ENCODE measurements around the gene HEXB.

The HEXB gene

DNA sequence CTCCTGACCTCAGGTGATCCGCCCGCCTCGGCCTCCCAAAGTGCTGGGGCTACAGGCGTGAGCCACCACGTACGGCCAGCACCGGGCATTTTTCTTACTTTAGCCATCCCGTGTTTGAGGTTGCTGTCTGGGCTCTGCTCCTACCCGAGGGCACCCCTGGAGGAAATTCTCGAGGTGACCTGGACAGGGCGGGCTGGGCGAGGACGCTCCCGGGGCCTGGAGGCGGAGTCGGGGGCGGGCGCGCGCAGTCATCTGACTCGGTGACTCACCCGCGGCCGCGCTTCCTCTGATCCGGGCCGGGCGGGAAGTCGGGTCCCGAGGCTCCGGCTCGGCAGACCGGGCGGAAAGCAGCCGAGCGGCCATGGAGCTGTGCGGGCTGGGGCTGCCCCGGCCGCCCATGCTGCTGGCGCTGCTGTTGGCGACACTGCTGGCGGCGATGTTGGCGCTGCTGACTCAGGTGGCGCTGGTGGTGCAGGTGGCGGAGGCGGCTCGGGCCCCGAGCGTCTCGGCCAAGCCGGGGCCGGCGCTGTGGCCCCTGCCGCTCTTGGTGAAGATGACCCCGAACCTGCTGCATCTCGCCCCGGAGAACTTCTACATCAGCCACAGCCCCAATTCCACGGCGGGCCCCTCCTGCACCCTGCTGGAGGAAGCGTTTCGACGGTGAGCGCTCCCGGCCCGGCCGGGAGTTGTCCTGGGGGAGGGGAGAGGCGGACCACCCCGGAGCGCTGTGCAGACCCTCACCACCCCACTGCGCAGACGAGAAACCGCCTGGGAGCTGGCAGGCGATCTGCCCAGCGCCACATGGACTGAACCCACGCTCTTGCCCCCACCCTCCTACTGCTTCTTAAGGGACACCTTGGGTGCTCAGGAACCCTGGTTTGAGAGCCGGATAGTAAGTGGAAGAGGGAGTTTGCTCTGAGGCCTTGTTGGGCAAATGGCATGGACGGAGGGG is at the start of gene HEXB:
TSS of gene HEXB (plus strand) at position 334 of the 952 bp plus-strand sequence. CDS start at position 362, 28 bp downstream.
- DNase-seq (ENCODE audit: low spot score), result peak; percentile 76
- FAIRE-seq, result no peak

DNA sequence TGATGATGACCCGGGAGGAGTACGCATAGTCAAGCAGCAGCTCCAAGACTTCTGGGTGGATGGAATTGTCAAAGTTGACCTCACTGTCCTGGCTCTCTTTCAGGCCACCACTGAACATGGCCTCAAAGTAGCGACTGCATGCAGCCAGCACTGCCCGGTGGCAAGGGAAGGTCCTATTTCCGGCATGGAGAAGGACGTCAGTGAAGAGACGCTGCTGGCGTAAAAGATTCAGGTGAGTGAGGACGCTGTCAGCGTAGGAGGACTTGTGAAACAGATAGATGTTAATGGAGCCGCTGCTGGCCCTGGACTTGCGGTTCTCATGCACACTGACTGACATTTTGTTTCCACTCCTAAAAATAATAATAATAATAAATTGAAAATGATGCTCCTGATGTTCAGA is 48.9 kb upstream of the HEXB start:
- FAIRE-seq, result no peak
- no peak for DNase-seq (ENCODE audit: low spot score)

DNA sequence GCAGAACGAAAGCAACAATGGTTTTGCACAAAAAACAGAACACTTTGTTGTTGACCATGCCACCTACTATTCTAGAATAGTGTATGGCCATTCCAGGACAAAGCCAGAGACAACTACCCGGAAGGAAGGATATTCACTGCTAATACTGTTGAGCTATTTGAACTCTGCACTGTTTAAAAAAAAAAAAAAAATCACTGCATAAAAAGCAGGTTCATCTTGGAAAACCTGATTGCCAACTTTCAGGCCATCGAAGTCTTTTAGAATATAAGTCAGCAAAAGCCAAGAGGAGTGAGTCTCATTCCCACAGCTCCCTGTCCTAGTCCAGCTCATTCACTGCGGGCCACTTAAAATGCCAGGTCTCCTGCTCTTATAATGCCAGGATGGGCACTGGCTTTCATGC is 48.5 kb upstream of the HEXB start:
- no peak for FAIRE-seq
- no peak for DNase-seq (ENCODE audit: low spot score)

DNA sequence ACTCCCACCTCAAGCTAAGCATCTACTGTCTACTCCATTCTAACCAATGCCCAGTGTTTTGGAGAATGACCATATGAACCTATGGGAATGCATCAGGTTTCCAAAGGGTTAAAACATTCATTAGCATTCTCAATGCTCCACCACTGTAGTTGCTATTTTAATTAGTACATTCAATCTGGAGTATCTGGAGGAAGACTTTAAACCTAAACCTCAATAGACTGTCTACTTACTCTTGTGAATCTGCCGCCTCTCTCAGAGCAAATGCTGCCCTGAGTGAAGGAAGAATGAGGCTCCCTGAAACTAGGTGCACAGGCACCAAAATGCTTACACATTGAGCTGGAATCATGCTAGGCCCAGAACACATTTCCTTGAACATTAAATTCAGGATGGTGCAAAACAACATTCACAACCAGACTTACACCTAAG is 46.5 kb upstream of the HEXB start:
- DNase-seq (ENCODE audit: low spot score) (no peak), FAIRE-seq (no peak)

DNA sequence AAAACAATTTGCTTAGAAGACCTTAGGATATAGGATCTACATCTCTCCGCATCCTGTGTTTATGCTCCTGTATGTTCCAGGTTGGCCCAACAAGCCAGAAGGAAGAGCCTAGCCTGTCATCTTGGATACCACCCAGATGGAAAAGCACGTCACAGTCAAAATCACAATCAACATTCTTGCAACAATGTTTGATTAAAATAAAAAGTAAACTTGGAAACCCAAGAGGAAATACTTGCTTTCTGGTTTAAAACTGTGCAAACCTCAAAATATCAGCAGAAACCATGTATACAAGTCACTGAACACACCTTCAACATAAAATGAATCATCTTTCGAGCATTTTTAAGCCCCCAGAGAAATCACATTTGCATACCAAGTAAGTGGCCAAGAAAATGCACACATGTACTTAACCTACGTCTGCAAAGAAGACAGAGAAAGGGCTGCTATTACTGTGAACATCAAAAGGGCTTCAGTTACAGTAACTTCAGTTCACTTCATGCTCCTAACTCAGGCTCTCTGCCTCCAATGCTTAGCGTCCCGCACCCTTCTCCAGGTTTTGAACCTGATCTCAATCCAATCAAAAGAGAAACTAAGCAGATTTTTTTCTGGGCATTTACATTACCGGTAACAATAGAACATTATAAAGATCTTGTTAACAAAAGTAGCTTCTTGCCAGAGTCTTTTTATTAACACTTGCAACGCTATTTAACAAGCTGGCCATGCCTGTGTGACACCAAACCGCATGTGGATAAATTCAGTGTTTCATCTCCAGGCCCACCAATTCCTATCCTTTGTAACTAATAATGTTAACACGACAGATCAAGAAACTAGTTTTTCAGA is 45.8 kb upstream of the HEXB start:
- FAIRE-seq (no peak), DNase-seq (ENCODE audit: low spot score) (no peak)

DNA sequence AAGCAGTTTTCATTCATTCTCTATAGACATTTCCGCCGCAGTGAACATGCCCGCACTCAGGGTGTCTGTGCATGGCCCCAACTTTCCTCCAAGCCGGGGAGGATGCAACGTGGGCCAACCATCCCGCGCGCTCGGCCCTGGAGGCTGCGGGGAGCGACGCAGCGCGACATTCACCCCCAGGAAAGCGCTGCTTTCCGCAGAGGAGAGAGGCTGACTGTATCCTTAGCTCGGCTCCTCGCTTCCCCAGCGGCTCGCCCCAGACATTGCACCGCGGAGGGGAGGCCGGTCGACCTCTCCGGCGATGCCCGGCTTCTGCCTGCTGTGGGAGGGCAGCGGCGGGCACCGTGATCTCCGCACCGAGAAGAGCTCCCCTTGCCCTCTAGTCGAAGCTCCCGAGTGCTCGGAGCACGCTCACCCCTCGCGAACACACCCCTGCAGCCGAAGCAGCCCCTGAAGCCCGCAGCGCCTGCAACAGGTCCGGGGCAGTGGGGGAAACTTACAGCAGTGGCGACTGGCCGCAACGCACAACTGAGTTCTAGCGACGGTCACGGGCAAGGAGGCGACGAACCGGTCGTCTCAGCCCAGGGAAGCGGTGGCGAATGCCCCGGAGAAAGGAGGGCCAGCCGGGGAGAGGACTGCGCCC is 45.1 kb upstream of the HEXB start:
- no peak for DNase-seq (ENCODE audit: low spot score)

DNA sequence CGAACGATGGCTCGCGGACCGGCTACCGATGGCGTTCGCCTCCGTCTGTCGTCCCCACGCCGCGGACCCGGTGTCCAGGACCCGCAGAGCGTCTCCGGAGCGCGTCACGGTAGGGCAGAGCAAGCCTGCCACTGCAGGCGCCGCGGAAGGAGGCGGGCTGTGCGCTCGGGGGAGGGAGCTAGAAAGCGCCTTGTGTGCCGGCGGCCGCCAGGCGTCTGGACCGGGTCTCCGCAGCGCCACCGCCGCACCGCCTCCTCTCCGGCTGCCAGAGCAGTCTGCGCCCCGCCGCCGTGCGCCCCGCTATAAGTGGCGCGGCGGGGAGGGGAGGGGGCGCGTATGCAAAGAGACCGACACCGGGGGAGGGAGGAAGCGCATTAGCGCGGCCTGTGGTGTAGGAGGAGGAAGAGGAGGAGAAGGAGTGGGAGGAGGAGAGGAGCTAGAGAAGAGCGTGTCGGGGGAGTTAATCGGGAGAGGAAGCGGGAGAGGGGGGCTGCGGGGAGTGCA is 44.5 kb upstream of the HEXB start, which contains the start of gene ENC1:
TSS of gene ENC1 (minus strand) at position 279 of the 504 bp plus-strand sequence. CDS start 4,243 bp downstream, outside the sequence.
- FAIRE-seq (peak; percentile 96), DNase-seq (ENCODE audit: low spot score) (peak; percentile 89)

More for the DNA sequence above, 45.1 kb upstream of the HEXB start:
- FAIRE-seq, result no peak

DNA sequence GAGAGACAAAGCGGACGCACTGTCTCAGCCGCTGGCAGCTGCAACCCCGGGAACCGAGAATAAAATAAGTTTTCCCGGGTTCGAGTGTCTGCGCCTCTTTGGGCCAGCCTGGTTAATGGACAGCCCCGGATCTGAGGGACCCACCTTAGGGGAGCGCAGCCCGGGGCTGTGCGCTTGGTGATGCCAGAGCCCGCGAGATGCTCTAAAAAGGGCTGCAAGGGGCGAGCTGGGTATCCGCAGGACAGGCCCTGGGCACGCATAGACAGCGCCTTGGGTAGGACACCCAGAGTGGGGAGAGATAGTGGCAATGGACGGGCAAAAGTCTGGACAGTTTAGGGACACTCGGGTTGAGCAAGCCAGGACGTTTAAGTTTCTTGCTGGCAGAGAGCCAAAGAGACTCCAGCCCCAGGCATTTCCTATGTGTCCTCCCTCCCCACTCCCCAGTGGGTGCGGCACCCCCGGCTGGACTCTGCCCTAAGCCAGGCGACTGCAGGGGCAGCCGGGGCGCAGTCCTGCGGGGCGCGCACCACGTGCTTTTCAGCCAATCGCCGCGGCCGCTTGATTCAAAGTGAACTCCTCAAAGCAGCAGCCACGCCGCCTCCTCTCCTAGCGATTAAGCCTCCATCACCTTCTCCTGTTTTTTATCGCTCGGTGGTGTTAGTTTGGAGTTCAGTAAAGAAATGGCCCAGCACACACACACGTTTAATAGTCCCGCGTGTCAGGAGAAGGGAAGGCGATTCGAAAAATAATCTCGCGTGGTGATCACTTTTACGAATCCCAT is 43.9 kb upstream of the HEXB start:
- FAIRE-seq, result no peak

DNA sequence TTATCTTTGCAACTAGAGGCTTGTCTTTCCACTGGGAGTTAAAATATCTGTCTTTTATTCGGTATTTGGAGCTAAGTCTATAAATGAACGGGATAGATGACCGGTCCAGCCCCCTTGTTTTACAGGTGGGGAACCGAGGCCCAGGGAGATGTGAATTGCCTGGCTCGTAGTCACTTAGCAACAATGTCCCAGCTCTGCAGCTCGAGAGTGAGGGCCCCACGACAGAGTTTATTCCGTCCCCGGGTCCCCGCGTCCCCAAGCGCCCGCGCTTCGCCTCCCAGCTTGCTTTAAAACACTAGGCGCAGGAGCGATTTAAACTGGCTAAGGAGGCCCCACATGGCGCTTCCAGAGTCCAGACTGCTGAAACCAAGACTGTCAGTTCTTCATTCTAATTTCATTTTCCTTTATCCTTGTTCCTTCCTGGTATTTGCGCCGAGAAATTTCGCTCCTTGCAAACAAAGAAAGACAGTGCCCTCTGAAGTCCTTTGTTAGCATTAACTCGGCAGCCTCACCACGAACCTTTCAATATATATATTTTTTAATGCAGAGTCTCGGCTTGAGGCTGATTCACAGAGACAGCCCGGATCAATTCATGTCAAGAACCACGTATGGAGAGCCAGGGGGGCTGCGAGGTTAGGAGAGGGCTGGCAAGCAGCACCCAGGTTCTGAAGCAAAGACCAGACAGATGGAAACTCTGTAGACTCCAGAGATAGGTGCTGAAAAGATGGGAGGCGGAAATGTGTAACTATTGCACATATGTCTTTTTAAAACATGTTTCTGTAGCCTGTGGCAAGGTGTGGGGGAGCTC is 43.1 kb upstream of the HEXB start:
- FAIRE-seq, result no peak

More for the DNA sequence above, 43.9 kb upstream of the HEXB start:
- DNase-seq (ENCODE audit: low spot score), result peak; percentile 44

DNA sequence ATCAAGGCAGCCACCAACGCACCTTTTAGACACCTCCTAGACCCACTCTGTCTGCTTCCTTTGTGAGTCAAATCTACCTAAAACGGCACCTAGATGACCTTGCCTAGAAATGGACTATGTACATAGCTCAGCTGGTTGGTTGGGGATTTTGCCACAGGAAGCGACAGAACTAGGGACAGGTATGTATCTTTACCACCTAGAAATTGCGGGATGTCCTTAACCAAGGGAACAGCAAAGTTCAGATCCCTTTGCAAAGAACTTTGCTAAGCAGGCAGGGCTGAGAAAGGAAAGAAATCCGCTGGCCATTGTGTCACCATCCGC is 42.5 kb upstream of the HEXB start:
- DNase-seq (ENCODE audit: low spot score) (no peak), FAIRE-seq (no peak)

More for the DNA sequence above, 43.1 kb upstream of the HEXB start:
- DNase-seq (ENCODE audit: low spot score), result no peak

DNA sequence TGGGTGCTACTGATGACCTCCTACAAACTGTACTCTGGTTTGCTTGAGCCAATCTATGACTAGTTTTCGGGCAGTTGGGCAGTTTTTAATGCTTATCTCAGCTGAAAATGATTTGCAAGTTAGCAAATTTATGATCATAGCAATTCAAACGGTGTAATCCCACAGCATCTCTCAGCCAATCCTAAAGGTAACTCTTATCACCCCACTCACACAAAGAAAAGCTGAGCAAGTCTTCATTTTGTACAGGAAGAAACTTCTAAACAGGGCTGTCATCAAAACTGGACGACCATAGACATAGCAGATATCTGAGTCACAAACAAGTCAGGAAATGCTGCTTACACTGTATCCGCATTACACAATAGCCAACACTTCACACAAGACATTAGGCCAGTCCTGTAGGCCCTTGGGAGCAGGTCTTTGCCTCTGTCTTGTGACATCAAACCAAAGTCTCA is 41.9 kb upstream of the HEXB start:
- peak; percentile 71 for DNase-seq (ENCODE audit: low spot score)
- no peak for FAIRE-seq

DNA sequence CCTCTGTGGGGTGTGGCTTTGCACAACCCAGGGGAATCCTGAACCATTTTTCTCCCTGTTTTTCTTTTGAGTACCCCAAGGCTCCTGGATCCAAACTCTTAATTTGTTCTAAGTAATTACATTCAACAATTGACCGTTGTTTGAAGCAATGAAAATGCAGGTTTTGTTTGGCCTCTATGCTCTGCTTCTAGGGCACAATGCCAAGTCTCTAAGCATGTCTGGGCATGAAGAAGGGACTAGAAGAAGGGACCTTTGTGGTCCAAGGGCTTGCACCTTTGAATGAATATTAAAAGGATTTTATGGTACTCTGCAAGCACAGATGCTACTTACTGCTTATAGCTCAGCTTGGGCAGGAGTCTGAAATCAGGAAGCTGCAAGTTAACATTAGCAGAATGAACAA is 37.9 kb upstream of the HEXB start:
- FAIRE-seq (no peak), DNase-seq (ENCODE audit: low spot score) (no peak)

DNA sequence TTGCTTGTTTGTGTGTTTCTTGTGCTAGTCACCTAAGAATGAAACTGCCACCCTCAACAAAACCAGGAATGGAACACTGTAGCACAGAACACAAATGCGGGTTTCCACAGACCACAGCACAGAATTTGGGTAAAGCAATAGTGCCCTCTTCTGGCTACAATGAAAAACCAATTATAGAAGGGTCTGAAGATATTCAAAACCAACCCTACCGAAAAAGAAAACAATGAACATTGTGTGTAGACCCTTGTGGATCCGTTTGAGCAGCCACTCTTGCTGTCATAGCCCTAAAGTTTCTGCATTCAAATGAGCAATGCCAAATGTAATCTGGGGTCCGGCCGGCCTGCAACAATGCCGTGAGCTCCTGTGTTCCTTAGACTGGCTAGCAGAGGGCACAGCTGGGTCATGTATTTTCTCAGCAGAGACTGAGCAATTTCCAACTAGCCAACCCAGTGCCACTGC is 36.2 kb upstream of the HEXB start:
- peak; percentile 74 for DNase-seq (ENCODE audit: low spot score)
- no peak for FAIRE-seq

DNA sequence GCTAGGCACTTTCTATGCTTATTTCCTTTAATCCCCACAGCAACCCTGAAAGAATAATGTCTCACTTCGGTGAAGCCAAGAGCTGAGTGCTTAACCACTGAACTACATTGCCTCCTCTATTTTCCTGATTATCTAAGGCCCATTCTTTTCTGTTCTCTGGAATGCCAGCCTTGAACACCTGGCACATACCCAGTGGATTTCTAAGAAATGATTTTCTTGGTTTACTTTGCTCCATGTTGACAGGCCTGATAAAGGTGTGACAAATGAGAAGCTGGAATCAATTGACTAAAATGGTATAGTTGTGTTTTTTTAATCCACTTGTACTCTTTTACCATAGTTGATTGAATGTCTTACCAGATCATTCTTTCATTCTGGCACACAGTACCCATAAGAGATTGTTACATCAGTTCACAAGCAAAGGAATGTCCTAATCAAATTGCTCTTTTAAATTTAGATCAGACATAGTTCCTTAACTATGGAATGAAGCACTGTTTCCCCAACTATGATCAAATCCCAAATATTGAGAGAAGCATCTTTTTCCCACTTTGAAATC is 35.5 kb upstream of the HEXB start:
- DNase-seq (ENCODE audit: low spot score), result no peak
- FAIRE-seq, result no peak

DNA sequence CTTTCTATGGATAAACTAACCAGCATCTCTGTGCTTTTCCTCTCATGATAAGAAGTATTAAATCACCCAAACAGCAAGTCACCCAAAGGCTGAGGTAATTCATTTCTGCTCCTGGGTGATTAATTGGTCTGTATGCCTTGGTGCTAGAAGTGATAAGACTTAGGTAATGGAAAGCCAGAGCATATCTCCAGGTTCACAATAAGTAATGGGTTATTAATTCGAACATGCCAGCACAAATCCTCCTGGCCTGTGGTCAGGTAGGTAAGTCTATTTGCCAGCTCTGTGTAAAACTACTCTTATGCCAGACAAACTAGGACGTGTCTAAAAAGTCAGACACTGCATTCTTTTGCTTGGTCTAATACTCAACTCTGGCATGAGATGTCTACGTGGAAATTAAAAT is 33.3 kb upstream of the HEXB start:
- FAIRE-seq, result no peak

DNA sequence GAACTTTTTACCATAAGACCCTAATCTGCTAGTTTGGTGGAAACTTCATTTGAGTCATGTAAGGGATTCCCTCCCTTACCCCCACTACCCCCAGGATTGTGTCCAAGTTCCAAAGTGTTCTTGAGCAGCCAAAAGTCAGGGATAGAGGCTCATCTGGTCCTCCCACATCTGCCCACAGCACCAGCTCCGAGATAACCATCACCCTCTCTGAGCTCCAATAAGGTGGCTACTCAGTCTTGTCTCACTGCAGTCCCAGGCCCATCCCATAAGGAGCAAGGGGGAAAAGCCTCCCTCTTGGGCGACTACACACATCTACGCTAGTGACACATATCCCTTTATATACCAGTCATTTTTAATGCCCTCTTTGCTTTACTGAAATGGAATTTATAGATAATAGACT is 32.5 kb upstream of the HEXB start:
- no peak for DNase-seq (ENCODE audit: low spot score)
- FAIRE-seq, result no peak

More for the DNA sequence above, 33.3 kb upstream of the HEXB start:
- DNase-seq (ENCODE audit: low spot score), result no peak

DNA sequence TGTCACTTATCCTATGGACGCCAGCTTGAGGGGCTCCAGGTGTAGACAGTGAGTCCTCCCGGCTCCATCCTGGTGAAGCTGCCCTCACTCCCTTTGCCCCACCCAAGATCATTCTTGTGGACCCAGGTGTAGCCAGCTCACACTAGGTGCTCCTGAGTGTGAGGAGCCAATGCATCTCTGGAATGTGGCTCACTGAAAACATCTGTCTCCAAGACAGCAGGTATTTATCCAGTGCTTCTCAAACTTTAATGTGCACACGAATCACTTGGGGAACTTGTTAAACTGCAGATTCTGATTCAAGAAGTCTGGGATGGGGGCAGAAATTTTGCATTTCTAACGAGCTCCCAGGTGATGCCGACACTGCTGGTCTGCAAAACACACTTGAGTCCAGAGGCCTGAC is 31.0 kb upstream of the HEXB start:
- FAIRE-seq, result no peak
- DNase-seq (ENCODE audit: low spot score), result no peak

DNA sequence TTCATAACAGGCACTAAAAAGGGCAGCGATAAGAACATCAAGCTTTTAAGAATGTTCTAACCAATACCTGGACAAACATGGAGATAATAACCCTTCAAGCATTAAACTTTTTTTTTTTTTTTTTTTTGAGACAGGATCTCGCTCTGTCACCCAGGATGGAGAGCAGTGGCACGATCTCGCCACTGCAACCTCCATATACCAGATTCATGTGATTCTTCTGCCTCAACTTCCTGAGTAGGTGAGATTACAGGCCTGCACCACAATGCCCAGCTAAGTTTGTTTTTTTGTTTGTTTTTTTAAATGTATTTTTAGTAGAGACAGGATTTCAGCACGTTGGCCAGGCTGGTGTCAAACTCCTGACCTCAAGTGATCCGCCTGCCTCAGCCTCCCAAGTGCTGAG is 29.8 kb upstream of the HEXB start:
- DNase-seq (ENCODE audit: low spot score) (no peak), FAIRE-seq (no peak)

DNA sequence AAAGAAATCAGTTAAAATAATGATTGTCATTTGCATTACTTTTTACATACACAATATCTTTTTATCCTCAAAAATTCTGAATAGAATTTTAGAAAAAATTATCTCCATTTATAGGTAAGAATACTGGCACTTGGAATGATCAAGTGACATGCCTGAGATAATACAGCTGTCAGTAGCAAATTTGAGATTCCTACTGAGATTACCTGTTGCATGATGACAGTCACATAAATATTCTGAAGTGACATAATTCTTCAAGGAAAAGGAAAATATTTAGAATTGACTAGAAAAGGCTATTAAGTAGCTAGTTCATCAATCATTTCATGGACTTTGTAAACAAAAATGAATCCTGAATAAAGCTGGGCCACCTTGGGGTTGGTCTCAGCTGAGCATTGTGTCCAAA is 29.3 kb upstream of the HEXB start:
- FAIRE-seq (no peak), DNase-seq (ENCODE audit: low spot score) (no peak)

Measured in urothelium cell line (cell line).